Activated CD8-positive, alpha-beta T cell treated with anti-CD3 and anti-CD28 coated beads for 36 hours (primary cell): ENCODE measurements around the gene NMUR1. TPM values are rescaled to one million over a fixed set of nuclear protein-coding genes. Genes with fewer than 3 reads are reported as not detected.

Experiments
- ATAC-seq: fragments of 200-7000 bp; cut with Tn5 transposase; one replicate; pipeline ENCODE4 v1.10.0; 2021; ENCODE audit warnings: mild to moderate bottlenecking, moderate library complexity
- CTCF ChIA-PET: fragments of 350-600 bp; sonication (Branson Sonifier 250); formaldehyde crosslinking; loops from one replicate; lab custom pipeline; 2021; ENCODE audit warnings: antibody characterized with exemption; lab: Charles Lee
- POLR2A ChIA-PET: fragments of 350-600 bp; sonication (Branson Sonifier 250); formaldehyde crosslinking; loops from one replicate; lab custom pipeline; 2021; ENCODE audit warnings: antibody characterized with exemption; lab: Charles Lee
- DNase-seq: peaks from one replicate; pipeline ENCODE4 v3.0.0-alpha.2; 2020
- H3K27ac Mint-ChIP-seq: one replicate; pipeline ENCODE4 v1.8.0; 2021; ENCODE audit warnings: mild to moderate bottlenecking, mixed read lengths
- H3K27me3 Mint-ChIP-seq: one replicate; pipeline ENCODE4 v1.8.0; 2021; ENCODE audit warnings: mixed read lengths
- H3K36me3 Mint-ChIP-seq: one replicate; pipeline ENCODE4 v1.8.0; 2021; ENCODE audit warnings: low read depth, mixed read lengths
- H3K4me1 Mint-ChIP-seq: one replicate; pipeline ENCODE4 v1.8.0; 2021; ENCODE audit warnings: low read depth, mixed read lengths
- H3K4me3 Mint-ChIP-seq: one replicate; pipeline ENCODE4 v1.8.0; 2021; ENCODE audit warnings: mild to moderate bottlenecking, moderate library complexity, mixed read lengths
- H3K9me3 Mint-ChIP-seq: one replicate; pipeline ENCODE4 v1.8.0; 2021; ENCODE audit warnings: mixed read lengths
- intact Hi-C: fragments of 100-400 bp; cut with micrococcal nuclease; formaldehyde crosslinking; loops from one replicate; pipeline ENCODE4 v1.10.0; 2022
- total RNA-seq, 2 experiments: library from RNA; stranded (reverse); gene quantifications; one replicate each; pipeline ENCODE4 v1.2.3, GENCODE V29; 2021
- TF ChIP-seq, protein P1 (sequence below): fragments of 200-600 bp; IDR thresholded peaks from one replicate; pipeline ENCODE4 v1.8.0; 2022; ENCODE audit warnings: antibody characterized with exemption, mild to moderate bottlenecking

The NMUR1 gene
- total RNA-seq, 2 experiments from 2014 or later = 0.09 TPM; not detected in 1

DNA sequence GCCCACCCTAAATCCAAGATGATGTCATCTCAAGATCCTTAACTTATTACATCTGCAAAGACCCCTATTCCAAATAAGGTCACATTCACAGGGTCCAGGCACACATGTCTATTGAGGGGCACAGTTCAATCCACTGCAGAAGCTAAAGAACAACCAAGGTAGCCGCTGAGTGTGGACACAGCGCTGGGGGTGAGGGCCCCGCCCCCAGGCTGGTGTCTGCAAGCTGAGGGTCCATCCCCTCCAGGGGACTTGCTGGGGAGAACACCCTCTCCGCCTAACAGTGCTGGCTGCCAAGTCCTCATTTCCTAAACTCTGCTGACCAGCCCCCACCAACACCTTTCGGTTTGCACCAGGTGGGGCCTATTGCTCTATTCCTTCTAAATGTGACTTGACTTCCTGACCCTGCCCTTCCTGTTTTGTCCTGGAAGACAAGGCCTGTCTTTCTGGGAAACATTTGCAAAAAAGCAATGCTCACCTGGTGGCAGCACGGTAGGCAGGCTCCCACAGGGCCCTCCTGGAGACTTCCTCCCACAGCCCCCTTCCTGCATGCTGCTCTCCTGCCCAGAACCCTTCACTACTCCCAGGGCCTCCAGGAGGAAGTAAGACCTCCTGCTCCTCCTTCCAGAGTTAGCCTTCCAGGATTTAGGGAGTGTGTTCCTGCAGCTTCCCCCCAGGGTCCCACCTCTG is 38.0 kb upstream of the NMUR1 start:
- Mint-ChIP-seq H3K4me3 (no peak overlapping the region), H3K9me3 (no peaks in the 10 kb centered on the region), H3K27me3 (no peaks in the 10 kb centered on the region), H3K27ac (no peak overlapping the region), H3K4me1 (peaks cover 6% of the 10 kb centered on the region), H3K36me3 (no peaks in the 10 kb centered on the region)
- CTCF ChIA-PET = interaction anchor here (1.6 to 3.6 kb wide), 2 partner anchors 36 to 51 kb away, joined by 3 to 12 read pairs; no protein-coding TSS in a partner anchor
- DNase-seq (no peak), ATAC-seq (no peak)
- POLR2A ChIA-PET = no interaction called here
- TF ChIP-seq, protein P1, sequence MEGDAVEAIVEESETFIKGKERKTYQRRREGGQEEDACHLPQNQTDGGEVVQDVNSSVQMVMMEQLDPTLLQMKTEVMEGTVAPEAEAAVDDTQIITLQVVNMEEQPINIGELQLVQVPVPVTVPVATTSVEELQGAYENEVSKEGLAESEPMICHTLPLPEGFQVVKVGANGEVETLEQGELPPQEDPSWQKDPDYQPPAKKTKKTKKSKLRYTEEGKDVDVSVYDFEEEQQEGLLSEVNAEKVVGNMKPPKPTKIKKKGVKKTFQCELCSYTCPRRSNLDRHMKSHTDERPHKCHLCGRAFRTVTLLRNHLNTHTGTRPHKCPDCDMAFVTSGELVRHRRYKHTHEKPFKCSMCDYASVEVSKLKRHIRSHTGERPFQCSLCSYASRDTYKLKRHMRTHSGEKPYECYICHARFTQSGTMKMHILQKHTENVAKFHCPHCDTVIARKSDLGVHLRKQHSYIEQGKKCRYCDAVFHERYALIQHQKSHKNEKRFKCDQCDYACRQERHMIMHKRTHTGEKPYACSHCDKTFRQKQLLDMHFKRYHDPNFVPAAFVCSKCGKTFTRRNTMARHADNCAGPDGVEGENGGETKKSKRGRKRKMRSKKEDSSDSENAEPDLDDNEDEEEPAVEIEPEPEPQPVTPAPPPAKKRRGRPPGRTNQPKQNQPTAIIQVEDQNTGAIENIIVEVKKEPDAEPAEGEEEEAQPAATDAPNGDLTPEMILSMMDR = no peak
- intact Hi-C loops = no loop called here

DNA sequence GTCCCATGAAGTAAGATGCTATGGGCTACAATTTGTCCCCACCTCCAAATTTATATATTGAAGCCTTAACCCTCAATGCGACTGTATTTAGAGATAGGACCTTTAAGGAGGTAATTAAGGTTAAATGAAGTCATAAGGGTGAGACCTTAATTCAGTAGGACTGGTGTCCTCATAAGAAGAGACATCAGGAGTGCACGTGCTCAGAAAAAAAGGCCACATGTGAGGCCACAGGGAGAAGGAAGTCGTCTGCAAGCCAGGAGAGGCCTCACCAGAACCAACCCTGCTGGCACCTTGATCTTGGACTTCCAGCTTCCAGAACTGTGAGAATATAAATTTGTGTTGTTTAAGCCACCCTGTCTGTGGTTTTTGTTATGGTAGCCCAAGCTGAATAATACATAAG is 36.9 kb upstream of the NMUR1 start:
- H3K4me1 Mint-ChIP-seq = peaks cover 6% of the 10 kb centered on the region
- TF ChIP-seq, protein P1 = no peak
- DNase-seq (no peak), ATAC-seq (no peak)
- no peak overlapping the region for H3K4me3 Mint-ChIP-seq
- CTCF ChIA-PET = interaction anchor here (0.7 to 3.6 kb wide), 4 partner anchors 9 to 50 kb away, joined by 4 to 14 read pairs (median 8); no protein-coding TSS in a partner anchor
- intact Hi-C loops = no loop called here
- H3K27me3 Mint-ChIP-seq = no peaks in the 10 kb centered on the region
- no peaks in the 10 kb centered on the region for H3K9me3 Mint-ChIP-seq
- POLR2A ChIA-PET = no interaction called here
- H3K27ac Mint-ChIP-seq = no peak overlapping the region
- no peaks in the 10 kb centered on the region for H3K36me3 Mint-ChIP-seq

DNA sequence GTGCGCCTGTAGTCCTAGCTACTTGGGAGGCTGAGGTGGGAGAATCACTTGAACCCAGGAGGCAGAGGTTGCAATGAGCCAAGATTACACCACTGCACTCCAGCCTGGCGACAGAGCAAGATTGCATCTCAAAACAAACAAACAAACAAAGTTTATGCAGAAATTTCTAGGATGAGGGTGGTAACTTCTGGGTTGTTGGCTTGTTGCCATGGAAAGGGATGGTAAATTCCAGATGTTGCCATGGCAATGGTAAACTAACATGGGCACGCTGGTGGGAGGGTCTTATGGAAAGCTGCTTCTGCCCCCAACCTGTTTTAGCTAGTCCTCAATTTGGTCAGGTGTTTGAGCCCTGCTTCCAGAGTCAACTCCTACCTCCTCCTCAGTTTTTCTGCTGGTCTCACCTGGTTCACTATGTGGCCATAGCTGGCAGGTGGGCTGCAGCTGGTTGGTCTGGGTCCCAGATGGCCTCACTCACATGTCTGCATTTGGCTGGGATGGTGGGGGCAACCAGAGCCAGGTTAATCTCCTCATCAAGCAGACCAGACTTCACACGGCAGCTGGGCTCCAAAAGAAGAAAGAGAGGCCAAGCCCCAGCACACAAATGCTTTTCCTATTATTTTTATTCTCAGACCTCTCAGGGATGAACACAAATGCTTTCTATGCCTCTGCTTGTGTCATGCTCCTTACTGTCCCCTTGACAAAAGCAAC is 35.8 kb upstream of the NMUR1 start:
- TF ChIP-seq, protein P1 = no peak
- H3K27me3 Mint-ChIP-seq = no peaks in the 10 kb centered on the region
- H3K4me1 Mint-ChIP-seq = peaks cover 6% of the 10 kb centered on the region
- H3K27ac Mint-ChIP-seq = no peak overlapping the region
- POLR2A ChIA-PET = no interaction called here
- no peaks in the 10 kb centered on the region for H3K9me3 Mint-ChIP-seq
- CTCF ChIA-PET = interaction anchor here (0.7 to 3.6 kb wide), 5 partner anchors 8 to 49 kb away, joined by 3 to 14 read pairs (median 4); no protein-coding TSS in a partner anchor
- DNase-seq (no peak), ATAC-seq (no peak)
- no peak overlapping the region for H3K4me3 Mint-ChIP-seq
- no peaks in the 10 kb centered on the region for H3K36me3 Mint-ChIP-seq
- intact Hi-C loops = no loop called here

DNA sequence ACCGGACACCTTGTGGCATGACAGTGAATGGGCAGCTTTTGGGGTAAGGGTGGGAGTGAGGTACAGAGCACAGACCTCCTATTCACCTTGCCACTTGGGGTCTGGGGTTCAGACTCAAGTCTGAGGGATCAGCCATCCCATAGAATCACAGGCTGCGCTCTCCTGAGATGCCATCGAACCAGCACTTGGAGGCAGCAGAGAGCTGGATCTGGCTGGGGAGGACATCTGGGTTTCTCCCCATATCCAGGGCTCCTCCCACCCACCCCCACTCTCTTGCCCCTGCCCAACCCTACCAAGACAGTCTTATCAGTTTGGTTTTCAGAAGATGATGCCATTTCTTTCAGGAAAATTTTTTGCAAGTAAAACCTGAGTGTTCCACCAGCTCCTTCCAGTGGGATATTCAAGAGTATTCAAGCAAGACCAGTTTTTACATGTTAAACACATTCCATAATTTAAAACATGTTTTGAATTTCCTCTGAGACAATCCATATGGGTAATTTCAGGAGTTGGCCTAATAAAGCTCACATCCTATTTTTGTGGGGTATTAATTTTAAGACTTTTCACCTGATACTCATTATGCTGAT is 33.2 kb upstream of the NMUR1 start:
- ATAC-seq (peak; percentile 99), DNase-seq (peak; percentile 66)
- no peaks in the 10 kb centered on the region for H3K9me3 Mint-ChIP-seq
- no peaks in the 10 kb centered on the region for H3K36me3 Mint-ChIP-seq
- intact Hi-C loops = loop anchor here (5.0 kb wide), 1 partner anchor 39 kb away; no protein-coding TSS in a partner anchor
- no peak overlapping the region for H3K27ac Mint-ChIP-seq
- TF ChIP-seq, protein P1 = peak; percentile 71
- POLR2A ChIA-PET = interaction anchor here (0.9 kb wide), 1 partner anchor 37 kb away, joined by 4 read pairs; no protein-coding TSS in a partner anchor
- CTCF ChIA-PET = interaction anchor here (0.7 to 2.3 kb wide), 21 partner anchors 8 to 120 kb away, joined by 3 to 22 read pairs (median 4); partner anchors contain the start of gene NMUR1
- peaks cover under 1% of the 10 kb centered on the region for H3K4me1 Mint-ChIP-seq
- H3K4me3 Mint-ChIP-seq = no peak overlapping the region
- no peaks in the 10 kb centered on the region for H3K27me3 Mint-ChIP-seq
